HG02973 (cell line): ENCODE results near the gene MGA.

ENCODE experiments used
- ATAC-seq: cut with Tn5 transposase; IDR thresholded peaks from one replicate; pipeline ENCODE4 v1.9.1; 2021; ENCODE audit warnings: moderate library complexity; ENCODE audit not compliant: unreplicated experiment

The MGA gene

GRCh38 chr15:41656188-41656587 is 4.0 kb upstream of the MGA start:
- ATAC-seq = no peak

DNA sequence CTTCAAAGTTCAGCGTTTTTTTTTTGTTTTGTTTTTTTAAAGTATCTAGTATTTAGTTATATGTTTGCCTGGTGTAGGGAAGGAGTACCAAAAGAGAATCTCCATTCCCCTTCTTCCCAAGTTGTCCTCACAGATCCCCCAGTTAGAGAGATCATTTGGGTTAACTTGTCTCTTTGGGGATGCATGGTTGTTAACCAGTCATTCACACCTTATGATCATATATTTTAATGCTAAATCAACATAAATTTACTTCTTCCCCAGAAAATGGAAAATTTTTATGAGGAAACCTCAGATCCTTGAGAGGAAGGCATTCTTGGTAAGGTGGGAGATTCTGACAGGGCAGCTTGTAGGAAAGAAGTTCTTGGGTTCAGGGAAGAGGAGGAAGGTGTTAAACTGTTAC is 1.5 kb upstream of the MGA start:
- no peak for ATAC-seq

GRCh38 chr15:41659190-41659589 is 1.0 kb upstream of the MGA start:
- ATAC-seq = no peak

GRCh38 chr15:41659855-41660234 is 360 bp upstream of the MGA start:
- ATAC-seq = peak; percentile 2

DNA sequence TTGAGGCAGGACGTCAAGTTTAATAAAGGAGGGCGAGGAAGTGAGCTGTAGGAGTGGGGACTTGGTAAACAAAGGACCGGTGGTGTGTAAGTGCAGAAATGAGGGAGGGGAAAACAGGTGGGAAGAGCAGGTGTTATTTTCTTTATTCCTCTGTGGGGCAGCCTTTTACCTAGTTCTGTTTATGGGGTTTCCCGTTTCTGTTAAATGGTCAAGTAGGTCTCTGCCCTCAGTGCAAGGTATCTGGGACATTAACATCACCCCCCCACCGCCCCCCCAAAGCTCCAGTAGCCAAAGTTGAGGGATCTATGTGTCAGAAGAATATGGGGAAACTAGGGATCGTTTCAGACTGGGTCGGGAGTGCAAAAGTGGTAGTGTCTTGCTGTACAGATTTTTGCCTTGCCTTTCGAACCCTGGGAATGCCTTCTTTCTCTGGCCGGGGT is 893 bp downstream of the MGA start:
- no peak for ATAC-seq

DNA sequence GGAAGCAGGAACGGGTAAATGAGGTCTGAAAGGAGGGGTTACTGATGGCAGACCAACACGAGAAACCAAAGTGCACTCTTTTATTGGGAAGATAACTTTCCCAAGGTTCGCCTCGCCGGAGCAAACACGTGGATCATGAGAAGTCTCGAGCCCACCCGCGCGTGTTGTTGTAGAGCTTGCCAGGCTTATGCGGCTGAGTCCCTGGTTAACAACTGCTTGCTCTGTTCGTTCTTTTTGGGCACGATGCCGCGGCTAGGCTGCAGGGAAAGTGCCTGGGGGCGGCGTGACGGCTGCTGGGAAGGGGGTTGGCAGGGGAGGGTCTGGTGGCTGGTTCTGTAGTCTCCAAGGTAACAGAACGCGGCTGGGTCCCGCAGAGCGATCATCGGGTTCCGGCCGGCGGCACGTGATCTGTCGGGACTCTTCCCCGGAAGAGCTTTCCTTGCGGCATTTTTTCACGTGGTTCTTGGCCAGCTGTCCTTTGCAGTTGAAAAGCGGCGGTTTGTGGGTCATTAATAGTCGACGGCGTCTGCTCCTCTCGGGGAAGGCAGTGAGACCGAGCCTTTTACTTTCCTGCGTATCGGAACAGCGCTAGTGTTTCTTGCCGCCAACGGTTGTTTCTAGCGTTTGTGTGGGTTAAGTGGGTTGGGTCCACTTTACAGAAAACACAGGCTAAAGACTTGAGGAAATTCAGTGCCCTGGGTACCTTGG is 1.5 kb downstream of the MGA start:
- ATAC-seq = peak; percentile 36

- ATAC-seq = no peak
Measured at GRCh38 chr15:41666353-41666920, 6.2 kb downstream of the MGA start.

DNA sequence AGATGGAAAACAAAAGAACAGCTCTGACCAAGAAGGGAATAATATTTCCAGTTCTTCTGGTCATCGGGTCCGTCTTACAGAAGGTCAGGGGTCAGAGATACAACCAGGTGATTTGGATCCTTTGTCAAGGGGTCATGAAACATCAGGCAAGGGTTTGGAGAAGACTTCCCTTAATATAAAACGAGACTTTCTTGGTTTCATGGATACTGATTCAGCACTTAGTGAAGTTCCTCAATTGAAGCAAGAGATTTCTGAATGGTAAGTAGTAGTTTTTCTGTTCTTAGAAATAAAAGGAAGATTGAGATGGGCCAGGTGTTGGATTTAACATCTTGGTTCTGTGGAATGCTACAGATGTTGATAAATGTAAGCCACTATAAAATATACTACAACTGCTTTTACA is 9.5 kb downstream of the MGA start:
- ATAC-seq = no peak

DNA sequence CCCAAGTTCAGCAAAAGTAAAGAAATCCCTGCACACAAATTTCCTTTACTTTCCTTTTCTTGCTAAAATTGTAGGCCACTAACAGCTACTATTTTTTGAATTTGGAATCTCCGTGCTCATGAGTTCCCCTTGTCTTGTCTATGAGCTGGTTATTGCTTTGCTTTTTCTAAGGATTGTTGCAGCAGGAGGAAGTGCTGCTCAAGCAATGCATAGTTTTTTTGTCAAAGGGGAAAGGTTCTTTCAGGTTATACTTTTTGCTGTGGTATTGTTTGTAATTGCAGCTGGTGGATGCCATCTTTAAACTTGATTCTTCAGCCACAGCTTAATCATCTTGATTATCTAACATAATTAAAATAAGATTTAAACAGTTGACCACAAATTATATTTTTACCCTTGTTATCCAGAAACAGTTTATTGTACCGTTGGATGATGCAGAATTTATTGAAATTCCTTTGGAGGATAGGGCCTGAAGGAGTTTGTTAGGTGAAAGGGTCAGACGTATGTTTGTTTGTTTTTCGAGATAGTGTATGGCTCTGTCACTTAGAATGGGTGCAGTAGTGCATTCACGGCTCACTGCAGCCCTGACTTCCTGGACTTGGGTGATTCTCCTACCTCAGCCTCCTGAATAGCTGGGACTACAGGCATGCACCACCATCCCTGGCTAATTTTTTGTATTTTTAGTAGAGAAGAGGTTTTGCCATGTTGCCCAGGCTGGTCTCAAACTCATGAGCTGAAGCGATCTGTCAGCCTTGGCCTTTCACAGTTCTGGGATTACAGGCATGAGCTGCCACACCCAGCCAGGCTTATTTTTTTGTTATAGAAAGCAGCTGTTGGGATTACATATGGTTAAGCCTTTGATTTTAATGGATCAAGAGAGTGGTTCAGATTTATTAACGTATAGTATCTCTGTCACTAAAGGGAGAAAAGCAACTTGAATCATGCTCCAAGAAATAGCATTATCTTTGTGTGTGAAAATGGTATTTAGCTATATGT is 11.7 kb downstream of the MGA start:
- no peak for ATAC-seq

- ATAC-seq = no peak
Measured at GRCh38 chr15:41675337-41675736, 15.1 kb downstream of the MGA start.

GRCh38 chr15:41678742-41679141 is 18.5 kb downstream of the MGA start:
- no peak for ATAC-seq

DNA sequence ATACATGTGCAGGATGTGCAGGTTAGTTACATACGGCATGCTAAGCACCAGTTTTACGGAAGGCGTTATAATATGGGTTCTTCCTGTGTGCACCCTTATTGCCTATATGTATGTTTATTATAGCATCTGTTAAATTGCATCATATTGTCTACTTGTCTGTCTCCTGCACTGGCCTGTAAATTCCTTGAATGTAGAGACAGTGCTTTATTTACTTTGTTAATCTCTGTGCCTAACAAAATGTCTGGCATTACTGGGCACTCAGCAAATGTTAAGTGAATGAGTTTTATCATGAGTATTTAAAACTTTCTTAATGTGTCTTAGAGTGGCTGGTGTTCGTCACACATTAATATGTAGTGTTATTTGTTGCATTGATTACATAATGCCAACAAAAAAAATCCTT is 23.8 kb downstream of the MGA start:
- ATAC-seq = no peak

DNA sequence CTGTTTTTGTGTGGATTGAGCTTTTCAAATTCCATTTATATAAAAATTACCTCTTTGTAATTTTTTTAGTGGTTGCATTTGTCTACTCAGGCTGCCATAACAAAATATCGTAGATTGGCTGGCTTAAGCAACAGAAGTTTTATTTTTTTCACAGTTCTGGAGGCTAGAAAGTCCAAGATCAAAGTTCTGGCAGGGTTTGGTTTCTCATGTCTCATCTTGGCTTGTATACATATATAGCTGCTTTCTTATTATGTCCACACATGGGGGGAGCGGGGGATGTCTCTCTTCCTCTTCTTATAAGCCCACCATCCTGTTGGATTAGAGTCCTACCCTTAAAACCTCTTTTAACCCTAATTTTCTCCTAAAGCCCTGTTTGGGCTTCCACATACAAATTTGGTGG is 28.5 kb downstream of the MGA start:
- ATAC-seq = no peak

- no peak for ATAC-seq
Measured at GRCh38 chr15:41689083-41689482, 28.9 kb downstream of the MGA start.

DNA sequence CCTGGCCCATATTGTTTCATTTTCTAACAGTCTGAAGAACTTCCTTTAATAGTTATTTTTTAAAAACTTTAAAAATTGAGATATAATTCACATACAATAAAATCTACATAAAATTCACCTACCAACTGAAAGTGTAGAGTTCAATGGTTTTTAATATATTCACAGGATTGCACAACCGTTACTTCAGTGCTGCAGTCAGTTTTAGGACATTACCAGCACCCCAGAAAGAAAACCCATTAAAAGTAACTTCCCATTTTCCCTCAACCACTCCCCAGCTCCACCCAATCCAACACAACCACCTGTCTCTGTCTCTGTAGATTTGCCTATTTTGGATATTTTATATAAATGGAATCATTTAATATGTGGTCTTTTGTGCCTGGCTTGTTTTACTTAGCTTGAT is 29.6 kb downstream of the MGA start:
- ATAC-seq = no peak

DNA sequence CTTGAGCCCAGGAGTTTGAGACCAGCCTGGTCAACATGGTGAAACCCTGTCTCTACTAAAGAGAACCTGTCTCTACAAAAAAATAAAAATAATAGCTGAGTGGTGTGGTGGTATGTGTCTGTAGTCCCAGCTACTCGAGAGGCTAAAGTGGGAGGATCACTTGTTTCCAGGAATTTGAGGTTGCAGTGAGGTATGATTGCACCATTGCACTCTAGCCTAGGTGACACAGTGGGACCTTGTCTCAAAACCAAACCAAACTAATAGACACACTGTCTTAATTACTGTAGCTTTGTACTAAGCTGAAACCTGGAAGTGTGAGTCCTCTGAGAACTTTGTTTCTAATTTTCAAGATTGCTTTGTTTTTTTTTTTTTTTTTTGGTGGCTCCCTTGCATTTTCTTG is 30.4 kb downstream of the MGA start:
- no peak for ATAC-seq

DNA sequence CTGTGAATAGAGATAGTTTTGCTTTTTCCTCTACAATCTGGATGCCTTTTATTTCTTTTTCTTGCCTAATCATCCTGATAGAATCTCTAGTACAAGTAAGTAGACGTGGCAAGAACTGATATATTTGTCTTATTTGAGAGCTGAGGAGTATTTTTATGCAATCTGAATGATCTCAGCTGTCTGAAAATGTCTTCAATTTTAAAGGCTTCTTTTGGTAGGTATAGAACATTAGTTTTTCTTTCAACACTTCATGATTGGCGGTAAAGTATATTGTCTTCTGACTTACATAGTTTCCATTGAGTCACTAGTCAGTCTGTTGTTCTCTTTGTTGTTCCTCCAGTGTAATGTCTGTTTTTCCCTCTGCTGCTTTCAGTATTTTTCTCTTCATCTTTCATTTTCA is 31.3 kb downstream of the MGA start:
- ATAC-seq = no peak

- ATAC-seq = no peak
Measured at GRCh38 chr15:41692049-41692448, 31.8 kb downstream of the MGA start.

GRCh38 chr15:41693757-41694156 is 33.6 kb downstream of the MGA start:
- no peak for ATAC-seq

- ATAC-seq = peak; percentile 80
Measured at GRCh38 chr15:41695750-41696436, 35.7 kb downstream of the MGA start.

DNA sequence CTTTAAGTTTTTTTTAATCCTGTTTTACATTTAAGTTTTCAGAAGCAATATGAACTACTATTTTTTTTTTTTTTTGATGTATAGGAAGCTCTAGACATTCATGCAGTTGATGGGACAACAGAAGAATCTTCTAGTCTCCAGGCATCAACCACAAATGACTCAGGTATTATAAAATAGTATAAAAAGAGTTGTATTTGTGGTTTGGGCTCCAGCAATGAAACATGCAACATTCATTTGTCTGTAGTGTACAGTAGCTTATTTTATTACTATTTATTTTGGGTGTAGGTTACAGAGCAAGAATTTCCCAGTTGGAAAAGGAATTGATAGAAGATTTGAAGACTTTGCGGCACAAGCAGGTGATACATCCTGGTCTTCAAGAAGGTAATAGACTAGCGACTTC is 38.6 kb downstream of the MGA start:
- no peak for ATAC-seq
